Stimulated activated CD4-positive, alpha-beta T cell treated with anti-CD3 and anti-CD28 coated beads, Interleukin-2, amount 100 ng/mL, for 24 hours (primary cell): Measurements from ENCODE around the gene CAB39L.
"Not testable (repeated sequence)": the region's sequence is repeated elsewhere in the genome, so short reads cannot be mapped to it uniquely, and the experiment has no call there.

ENCODE experiments used
- DNase-seq, 2 donors: peaks; one replicate each; pipeline ENCODE4 v3.0.0-alpha.2; 2020

The CAB39L gene

DNA sequence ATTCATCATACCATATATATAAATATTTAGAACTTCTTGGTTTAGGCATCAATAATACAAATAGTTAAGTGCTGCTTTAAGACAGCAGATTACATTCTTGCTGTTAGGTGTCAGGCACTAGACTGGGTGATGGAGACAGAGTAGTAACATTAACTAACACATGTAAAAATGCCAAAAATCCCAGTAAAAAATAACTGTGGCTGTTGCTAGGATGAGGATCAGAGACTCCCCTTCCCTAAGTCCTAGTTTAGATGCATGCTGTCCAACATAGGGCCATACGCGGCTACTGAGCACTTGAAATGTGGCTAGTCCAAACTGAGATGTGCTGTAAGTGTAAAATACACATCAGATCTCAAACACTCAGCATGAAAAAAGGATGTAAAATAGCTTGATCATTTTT, 101.4 kb downstream of the CAB39L start:
- no peak for DNase-seq

DNA sequence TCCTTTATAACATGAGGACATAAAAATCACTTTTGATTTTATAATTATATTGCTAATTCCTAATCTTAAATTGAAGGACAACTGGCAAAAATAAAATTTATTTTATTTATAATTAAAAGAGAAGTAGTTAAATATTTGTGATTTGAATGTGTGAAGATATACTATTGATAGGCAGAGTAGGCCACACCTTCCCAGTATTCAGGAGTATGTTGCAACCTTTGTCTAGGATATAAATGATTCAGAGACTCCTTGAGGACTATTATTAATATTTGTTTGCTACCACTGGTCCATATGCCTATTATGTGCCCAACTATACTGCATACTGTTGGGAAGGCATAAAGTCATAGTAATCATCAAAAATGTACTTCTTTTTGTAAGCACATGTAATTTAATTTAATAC, 101.9 kb downstream of the CAB39L start:
- DNase-seq = no peak

DNA sequence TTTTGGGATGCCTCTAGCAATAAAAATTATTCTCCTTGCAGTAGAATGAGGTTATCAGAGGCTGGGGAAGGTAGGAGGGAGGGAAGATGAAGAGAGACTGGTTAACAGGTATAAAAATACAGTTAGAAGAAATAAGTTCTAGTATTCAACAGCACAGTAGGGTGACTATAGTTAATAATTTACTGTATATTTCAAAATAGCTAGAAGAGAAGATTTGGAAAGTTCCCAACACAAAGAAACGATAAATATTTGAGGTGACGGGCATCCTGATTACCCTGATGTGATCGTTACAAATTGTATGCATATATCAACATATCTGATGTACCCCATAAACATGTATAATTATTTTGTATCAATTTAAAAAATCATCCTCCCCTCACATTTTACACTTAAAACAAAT, 102.3 kb downstream of the CAB39L start:
- no peak for DNase-seq

DNA sequence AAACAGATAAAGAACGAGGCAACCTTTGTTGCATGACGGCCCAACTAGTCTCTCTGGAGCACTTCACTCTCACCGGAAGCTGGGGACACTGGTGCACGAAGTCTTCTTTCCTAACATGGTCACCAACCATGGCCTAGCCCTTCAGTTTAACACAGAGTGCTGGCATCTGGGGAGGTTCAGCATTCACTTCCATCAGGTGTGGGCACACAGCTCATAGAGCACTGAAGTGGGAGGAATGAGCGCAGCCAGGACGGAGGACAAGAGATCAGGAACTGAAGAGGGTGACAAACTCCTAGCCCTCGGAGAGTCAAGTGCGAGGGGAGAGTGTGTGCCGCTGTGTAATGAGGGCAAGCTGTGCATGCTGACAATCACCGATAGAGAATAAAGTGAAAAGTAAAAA, 103.7 kb downstream of the CAB39L start:
- DNase-seq = no peak

DNA sequence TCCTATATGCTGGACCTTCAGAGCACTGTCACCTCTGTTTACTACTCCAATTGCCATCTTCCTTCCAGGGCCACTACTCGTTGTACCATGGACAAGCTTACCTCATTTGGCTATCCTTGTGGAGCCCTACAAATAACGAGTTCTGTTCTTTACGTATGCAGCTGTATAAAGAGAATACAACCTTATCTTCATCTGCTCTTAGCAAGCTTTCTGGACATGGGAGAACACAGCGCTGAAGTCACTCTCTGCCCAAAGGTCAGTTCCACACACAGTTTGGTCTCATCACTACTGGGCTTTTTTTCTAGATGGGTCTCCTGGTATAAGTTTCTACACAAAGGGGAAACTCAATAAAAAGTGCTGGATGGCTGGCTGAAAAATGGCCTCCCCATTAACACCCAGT, 107.2 kb downstream of the CAB39L start:
- DNase-seq = no peak

DNA sequence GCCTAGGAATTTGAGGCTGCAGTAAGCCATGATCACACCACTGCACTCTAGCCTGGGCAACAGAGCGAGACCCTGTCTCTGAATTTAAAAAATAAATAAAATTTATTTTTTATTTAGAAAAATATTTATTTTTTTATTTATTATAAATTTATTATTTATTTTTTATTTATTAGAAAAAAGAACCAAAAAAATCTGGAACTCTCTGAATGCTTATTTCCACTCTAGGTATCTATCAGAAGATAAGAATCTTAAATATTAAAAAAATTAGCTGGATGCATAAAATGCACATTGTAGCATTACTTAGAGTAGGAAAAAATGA, 113.4 kb downstream of the CAB39L start:
- DNase-seq = no peak

DNA sequence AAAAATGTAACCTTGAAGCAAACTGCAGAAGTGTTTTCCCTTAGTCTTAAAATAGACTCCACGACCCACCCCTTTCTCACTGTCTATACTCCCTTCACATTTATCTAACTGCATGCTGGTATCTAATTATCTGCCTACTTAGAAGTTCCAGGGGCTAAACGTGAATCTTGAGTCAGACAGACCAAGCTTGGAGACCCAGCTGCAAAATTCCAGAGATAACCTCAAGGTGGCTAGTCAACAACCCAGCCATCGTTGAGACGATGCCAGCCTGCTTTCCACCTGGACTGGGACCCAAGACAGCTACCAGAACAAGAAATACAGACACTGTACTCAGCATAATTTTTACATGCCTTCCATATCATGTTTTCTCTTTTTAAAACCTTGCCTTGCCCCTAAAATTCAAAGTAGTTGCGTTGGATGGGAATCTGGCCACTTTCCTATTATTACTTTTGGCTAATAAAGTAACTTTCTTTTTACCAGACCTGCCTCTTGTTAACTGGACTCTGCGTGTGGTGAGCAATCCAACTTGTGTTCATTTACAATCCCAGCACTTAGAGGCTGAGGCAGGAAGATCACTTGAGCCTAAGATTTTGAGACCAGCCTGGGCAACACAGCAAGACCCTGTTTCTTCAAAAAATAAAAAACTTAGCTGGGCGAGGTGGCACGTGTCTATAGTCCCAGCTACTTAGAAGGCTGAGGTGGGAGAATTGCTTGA, 113.9 kb downstream of the CAB39L start:
- DNase-seq = no peak

DNA sequence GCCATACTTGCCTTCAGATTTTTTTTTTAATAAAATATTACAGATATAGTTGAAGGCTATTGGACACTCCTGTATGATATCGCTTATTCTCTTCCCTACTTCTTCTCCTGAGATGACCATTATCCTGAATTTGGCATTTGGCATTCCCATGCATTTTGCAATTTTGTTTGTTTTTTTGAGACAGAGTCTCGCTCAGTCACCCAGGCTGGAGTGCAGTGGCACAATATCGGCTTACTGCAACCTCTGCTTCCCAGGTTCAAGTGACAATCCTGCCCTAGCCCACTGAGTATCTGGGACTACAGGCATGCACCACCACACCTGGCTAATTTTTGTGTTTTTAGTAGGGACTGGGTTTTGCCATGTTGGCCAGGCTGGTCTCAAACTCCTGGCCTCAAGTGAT, 116.7 kb downstream of the CAB39L start:
- DNase-seq = not testable (repeated sequence)

DNA sequence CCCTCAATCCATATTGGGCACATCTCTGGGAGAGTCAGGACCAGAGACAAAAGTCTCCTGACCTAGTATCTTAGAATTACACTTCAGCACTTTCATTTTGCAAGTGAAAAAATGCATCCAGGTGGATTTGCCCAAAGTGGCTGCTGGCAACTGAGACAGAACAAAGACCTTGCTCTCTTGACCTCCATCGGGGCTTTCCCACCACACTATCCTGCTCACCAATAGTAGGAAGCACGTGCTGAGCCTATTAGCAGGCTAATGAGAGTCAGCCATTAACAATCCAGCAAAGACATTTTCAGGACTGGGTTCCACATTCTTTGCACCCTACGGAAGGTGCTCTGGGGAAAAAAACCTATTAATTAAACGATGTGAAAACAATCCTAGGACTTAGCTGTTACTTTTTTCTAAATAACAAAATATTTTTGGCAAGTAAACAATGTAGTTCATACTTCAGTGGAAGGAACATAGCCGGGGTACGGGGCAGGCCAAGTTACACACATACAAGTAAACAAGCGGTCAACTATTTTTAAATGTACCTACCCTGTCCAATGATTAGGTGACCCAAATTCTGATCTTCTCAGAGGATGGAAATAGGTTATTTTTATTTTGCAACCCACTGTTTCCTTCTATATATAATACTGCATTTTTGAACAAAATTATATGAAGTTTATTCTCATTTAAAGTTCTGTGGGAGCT, 117.5 kb downstream of the CAB39L start:
- DNase-seq = no peak

DNA sequence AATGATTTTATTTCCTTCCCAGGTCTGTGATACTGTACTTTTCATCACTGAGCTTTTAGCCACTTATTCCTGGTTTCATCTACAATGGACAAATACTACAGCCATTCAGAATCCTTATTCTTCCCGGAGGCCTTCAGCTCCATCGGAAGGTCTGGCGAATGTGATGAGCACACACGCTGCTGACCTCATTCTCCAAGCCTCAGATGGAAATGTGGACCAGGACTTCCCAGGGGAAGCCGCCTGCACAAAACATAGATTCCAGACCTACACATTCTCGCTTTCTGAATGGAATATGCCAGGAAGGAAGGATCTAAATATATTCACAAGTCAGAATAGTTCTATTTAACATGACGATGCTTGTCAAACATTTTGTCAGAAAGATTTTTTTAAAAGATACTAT, 120.5 kb downstream of the CAB39L start:
- DNase-seq = no peak

DNA sequence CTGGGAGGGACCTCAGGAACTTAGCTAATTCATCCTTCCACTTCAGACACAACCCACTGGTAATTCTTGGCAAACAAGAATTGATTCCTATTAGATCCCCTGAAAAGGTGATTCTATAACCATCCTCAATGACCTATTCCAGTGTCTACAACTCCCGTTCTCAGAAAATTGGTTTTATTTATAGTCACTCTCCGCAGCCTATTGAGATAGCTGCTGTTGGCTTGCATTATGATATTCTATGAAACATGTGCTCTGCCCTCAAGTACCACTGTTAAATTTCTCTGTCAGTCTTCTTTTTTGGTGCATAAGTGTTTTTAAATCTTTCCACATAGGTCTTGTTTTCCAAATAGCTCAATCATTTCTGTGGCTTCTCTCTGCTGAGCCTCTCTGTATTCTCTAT, 121.2 kb downstream of the CAB39L start:
- DNase-seq = no peak

DNA sequence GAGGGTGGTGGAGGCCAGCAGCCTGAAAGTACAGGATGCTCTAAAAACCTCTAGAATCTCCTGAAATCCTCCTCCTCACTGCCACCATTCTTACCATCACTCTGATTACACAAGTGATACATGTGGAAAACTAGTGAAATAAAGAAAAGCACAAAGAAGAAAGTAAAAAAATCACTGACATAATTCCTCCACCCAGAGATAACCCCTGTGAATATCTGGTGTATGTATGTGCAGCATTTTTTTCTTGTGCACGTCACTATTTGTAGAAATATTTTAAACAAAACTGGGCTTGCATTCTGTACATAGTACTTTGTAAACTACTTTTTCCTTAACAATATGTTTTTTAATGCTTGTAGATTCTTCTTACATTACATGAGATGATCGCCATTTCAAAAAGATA, 122.9 kb downstream of the CAB39L start:
- no peak for DNase-seq

DNA sequence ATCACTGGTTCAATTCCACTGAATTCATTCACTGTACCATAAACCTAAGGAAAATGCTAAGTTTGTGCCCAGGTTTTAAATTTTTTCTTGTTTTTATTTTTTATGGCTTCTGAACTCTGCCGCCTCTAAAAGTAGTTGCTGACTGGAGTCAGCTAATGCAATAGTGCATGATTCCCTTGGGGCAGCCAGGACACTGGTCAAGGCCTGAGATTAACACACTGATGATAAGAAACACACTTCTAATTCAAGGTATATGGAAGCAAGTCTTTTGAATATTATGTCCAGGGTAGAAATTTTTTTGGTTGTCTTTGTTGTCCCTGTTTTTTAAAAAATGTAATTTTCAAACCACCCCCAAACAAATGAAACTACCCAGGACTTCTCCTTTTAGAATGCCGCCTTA, 123.9 kb downstream of the CAB39L start:
- DNase-seq = no peak

DNA sequence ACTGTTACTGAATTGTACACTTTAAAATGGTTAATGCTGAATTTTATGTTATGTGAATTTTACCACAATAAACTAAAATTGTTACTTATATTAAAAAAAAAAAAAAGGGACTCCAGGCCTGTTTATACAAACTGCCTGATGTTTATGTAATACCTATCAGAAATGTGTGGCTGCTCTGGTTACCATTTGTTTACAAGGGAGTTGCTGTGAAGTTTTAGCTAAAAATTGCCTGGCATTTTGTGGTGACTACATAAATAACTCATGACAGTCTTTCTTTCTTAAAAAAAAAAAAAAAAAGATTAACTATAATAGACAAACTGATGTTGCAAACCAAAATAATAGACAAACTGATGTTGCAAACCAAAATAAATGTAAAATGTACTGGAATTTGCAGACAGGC, 124.3 kb downstream of the CAB39L start:
- no peak for DNase-seq

DNA sequence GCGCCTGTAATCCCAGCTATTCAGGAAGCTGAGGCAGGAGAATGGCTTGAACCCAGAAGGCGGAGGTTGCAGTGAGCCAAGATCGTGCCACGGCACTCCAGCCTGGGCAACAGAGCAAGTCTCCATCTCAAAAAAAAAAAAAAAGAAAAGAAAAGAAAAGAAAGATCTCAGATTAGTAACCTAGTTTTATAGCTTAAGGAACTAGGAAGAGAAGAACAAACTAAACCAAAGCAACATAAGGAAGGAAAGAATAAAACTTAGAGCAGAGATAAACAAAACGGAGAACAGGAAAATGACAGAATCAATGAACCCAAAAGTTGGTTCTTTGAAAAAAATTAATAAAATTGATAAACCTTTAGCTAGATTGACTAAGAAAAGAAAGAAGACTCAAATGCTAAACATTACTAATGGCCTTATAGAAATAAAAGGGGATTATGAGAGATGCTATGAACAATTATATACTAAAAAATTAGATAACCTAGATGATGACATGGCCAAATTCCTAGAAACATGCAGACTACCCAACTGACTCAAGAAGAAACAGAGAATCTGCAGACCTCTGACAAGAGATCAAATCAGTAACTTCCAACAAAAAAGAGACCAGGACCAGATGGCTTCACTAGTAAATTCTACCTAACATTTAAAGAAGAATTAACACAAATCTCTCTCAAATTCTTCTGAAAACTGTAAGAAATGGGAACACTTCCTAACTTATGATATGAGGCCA, 127.9 kb downstream of the CAB39L start:
- DNase-seq = no peak

DNA sequence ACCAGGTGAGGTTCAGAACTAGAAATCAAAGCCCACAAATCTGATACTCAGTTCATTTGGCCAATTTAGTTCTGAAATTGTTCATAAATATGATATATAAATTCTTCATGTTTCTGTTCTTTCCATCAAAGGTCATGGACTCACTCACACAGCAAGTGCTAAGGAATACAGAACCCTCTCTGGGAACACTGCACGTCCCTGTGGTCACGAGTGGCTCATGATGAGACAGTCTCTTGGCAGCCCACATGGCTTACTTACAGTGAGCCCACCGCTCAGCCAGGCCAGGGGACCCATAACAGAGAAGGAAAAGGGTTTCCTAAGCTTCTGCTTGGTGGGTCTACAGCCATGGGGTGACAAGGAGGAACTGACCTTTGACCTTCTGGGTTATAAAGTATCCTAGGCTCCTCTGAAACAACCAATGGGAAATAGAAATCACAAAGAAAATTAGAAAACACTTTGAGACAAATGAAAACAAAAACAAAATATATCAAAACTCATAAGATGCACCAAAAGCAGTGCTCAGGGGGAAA, 128.8 kb downstream of the CAB39L start:
- no peak for DNase-seq

DNA sequence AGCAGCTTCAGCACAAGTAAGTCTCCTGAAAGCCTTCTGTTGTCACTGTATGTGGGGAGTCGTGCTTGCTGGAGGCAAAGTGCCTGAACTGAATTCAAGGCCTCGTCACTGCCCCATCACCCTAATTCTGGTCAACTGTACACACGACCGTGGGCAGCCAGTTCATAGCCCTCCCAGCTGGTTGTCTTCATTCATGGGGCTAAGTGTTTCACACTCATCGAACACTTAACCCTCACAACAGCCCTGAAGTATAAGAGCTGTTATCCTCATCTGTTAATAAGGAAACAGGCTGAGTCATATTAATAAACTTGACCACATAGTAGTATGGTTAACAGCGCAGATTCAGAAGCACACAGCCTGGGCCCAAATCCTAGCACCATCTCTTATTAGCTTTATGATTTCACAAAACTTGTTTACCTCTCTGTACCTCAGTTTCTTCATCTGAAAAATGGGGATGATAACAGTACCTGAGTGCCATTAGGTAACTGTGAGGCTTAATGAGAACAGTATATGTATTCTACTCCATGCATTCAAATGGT, 129.5 kb downstream of the CAB39L start:
- no peak for DNase-seq

DNA sequence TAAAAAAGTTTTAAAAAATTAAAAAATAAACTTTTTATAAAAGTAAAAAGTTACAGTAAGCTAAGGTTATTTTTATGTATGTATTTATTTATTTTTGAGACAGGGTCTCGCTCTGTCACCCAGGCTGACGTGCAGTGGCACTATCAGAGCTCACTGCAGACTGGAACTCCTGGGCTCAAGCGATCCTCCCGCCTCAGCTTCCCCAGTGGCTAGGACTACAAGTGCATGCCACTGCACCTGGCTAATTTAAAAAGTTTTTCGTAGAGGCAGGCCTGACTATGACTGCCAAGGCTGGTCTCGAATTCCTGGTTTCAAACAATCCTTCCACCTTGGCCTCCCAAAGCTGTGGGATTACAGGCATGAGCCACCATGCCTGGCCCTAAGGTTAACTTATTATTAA, 132.0 kb downstream of the CAB39L start:
- DNase-seq = no peak

DNA sequence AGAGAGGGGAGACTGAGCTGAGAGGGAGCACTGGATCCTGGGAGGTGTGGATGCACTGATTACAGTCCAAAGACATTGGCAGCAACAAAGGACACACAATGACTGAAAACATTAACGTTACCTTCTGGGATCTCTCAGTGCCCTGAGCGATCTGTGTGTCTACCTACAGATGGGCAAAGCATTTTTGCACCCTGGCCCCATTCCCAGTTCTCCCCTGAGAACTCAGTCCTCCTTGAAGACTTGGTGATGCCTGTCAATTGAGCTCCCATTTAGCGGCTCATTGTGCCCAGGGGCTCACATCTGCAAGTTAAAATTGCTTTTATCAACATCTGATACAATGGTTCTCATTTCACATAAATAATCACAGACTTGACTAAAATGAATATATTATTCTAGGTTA, 133.6 kb downstream of the CAB39L start:
- DNase-seq = no peak

DNA sequence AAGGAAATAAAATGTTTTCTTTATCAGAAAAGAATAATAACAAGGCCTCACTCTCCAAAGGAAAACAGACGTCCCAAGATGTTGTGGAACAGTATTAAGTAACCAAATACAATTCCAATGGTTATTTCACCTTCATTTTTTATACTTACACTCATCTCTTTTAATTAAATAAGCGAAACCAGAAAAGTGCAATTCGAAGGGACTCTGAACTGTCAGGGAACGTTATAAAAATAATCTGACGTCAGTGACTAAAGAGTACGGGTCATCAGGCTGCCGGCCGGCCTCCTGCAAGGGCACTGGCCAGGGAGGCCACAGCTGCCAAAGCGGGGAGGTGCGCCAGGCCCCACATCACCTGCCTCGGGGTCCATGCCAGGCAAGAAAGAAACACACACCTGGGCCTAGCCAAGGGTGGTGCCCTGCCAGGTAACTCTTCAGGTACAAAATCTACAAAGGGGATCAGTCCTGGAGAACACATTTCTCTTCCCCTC, 134.9 kb downstream of the CAB39L start:
- no peak for DNase-seq

DNA sequence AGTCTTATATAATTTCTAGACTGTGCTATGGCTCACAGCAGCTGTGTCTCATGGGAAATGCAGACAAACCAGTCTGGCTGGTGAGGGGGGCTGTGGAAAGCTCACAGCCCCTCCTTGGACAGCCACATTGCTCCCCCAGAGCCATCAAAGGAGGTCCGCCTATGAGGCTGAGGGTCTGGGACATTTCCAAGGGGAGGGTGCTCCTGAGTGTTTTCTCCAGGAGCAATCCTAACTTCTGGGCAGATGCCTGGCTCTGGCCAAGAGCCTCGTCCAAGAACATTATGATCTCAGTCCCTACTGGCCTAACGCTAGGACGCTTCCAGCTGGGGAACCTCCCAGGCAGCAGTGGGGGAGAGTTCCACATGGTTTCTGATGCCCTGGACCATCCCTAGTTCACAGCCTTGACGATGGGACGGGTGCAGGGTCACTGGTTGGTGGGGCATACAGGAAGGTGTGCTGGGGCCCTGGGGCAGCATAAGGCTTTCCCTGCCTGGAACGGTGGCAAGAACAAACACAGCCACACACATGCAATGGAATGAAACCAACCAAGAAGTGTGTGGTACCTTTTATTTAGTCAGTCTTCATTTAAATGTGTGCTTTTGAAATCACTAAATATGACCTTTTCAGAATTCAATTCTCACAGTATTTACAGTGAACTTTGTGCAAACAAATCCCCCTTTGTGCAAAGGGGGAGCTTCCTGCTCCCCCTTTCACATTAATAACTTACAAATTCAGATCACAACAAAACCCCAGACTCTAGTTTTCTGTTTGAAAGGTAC, 135.6 kb downstream of the CAB39L start:
- DNase-seq = no peak

DNA sequence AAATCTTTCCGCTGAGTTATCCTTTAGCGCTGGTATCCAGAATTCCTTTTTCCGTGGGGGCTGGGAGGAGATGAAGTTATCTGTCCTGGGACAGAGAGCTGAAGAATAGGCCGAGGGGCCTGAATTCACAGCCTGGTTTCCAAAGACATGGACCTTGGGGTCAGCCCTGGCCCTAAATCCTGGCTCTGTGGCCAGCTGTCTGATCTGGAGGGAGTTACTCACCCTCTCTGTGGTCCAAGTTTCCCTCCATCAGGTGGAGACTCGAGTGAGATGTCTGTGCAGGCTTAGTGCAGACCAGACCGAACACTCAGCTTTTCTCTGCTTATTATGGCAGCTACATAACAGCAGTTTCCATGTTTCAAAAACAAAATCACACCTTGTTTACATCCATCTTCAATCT, 136.5 kb downstream of the CAB39L start:
- DNase-seq = no peak
